ENCODE results near the gene MITF.

GRCh38 chr3:69998759-69999139 is 259.5 kb downstream of the MITF start:
- TF ChIP-seq POLR2A (IDR thresholded peaks at IDR 0.05) (no peak), CTCF (IDR thresholded peaks at IDR 0.05) (no peak), POLR2AphosphoS5 (IDR thresholded peaks at IDR 0.05) (no peak)
